Kidney tubule cell (primary cell): ENCODE measurements around the gene OAS2.
"Not testable (repeated sequence)": the region's sequence is repeated elsewhere in the genome, so short reads cannot be mapped to it uniquely, and the experiment has no call there.

Experiments used
- DNase-seq: peaks from one replicate; pipeline ENCODE4 v3.0.0-alpha.2; 2018; ENCODE audit warnings: low spot score

The OAS2 gene

DNA sequence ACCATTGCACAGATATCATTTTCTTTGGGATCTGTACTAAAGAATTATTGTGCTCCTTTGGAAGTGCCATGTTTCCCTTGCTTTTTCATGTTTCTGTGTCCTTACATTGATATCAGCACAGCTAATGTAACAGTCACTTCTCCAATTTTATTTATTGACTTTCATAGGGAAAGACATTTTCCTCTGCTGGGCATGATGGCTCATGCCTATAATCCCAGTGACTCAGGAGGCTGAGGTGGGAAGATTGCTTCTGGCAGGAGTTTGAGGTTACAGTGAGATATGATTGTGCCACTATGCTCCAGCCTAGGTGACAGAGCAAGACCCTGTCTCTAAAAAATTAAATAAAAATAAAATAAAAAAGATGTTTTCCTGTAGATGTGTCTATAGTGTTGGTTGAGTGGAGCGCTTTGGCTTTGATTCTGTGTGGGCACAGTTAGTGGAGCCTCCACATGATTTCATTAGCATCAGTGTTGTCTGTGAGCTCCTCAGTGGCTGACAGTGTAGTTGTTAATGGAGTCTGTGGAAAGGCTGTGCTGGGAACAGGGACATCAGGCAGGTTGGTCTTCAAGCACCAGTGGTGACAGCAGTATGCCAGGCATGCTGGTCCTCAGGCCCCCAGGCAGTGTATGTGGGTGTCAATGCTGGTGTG is 7.4 kb downstream of the OAS2 start:
- DNase-seq: no peak

DNA sequence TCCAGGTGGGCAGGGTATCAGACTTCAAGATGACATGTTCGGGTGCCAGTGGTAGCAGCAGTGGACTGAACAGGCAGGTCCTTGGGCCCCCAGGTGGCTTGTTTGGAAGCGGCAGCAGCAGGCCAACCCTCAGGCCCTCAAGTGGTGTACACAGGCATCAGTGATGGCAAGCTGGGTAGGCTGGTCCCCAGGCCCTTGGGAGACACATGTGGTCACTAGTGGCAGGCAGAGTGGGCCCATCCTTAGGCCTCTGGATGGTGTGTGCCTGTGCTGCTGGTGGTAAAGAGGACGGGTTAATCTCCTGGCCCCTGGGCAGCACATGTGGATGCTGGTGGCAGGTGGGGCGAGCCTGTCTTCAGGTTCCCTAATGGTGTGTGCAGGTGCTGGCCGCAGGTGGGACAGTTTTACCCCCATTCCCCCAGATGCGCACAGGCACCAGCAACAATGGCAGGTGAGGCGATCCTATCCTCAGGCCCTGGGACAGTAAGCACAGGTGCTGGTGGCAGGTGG is 8.0 kb downstream of the OAS2 start:
- DNase-seq: no peak

DNA sequence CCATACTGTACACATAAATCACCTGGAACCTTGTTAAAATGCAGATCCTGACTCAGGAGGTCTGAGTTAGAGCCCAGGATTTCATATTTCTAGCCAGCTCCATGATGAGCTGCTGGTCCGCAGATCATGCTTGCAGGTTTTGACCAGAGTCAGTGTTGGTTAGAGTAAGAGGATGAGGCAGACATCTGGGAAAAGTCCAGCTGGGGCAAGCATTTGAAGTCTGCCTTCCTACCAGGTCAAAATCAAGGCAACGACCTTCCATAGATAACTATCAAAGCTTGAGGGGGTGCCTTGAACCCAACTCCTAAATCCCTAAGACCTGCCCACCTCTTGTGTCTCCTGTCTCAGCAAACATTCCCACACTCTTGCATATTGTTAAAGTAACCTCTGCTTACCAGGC is 9.2 kb downstream of the OAS2 start:
- no peak for DNase-seq

DNA sequence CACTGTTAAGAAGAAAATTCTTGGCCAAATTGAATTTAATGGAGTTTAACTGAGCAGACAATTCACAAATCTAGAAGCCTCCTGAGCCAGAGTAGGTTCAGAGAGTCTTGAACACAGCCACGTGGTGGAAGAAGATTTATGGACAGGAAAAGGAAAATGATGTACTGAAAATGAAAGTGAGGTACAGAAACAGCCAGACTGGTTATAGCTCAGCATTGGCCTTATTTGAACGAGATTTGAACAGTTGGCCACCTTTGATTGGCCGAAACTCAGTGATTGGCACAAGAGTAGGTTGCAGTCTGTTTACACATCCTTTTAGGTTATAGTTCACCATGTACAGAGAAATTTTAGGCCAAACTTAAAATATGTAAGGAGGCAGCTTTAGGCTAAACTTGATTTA is 9.9 kb downstream of the OAS2 start:
- DNase-seq: no peak

DNA sequence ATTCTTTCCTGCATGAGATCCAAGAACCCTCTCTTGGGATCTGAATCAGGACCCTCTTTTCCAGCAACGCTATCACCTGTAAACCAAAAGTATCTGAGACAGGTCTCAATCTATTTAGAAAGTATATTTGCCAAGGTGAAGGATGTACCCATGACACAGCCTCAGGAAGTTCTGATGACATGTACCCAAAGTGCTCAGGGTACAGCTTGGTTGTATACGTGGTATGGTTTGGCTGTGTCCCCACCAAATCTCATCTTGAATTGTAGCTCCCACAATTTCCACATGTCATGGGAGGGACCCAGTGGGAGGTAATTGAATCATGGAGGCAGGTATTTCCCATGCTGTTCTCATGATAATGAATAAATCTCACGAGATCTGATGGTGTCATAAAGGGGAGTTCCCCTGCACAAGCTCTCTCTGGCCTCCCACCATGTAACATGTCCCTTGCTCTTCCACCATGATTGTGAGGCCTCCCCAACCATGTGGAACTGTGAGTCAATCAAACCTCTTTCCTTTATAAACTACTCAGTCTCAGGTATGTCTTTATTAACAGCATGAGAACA is 10.6 kb downstream of the OAS2 start:
- not testable (repeated sequence) for DNase-seq

DNA sequence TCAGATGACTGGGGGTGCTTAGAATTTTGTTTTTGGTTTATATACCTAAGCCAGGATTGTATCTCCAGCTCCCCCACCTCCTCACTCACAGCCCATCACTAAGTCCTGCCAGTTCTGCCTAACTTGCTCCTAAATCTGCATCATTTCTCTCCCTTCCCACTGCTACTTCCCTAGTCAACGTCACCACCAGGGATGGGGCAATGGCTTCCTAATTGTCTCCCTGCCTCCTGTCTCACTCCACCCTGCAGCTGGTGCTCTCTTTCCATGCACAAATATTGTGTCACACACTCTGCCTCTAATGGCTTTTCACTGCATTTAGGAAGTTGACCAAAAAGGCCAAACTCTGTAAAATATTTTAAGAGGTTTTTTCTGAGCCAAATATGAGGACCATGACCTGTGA is 11.5 kb downstream of the OAS2 start:
- no peak for DNase-seq

DNA sequence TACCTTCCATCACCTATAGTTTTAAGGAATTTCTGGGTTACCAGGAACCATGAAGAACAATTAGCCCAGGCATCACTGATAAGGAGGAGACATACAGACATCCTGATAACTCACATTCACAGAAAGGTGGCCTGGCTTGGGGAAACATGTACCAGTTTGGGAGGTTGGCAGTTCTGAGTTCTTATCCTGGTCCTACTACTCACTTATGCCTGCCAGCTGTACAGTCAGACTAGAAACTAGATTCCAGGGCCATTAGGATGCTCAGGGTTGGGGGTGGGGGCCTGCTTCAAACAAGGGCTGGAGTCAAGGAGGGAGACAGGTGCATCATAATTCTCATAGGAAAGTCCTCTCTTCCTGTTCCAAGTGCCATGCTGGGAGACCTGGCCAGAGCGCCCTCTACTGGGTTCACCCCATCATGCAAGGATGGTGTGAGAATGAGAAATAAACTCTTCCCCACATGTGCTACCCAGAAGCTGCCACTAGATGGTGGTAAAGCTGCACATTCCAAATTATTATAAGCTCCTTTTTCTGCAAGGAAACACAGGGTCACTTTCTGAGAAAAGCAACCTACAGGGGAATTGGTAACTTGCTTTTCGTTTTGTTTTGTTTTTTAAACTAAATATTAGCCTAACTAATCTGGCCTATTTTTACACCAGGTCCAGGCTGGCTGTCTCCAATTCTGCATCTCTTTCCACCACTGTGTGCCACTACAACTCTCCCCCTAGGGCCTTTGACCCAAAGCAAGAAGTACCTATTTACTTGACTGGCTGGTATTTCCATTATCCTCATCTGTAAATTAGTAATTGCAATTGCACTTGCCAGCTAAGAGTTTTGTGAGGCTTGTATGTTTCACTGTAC is 14.5 kb downstream of the OAS2 start:
- peak; percentile 72 for DNase-seq

DNA sequence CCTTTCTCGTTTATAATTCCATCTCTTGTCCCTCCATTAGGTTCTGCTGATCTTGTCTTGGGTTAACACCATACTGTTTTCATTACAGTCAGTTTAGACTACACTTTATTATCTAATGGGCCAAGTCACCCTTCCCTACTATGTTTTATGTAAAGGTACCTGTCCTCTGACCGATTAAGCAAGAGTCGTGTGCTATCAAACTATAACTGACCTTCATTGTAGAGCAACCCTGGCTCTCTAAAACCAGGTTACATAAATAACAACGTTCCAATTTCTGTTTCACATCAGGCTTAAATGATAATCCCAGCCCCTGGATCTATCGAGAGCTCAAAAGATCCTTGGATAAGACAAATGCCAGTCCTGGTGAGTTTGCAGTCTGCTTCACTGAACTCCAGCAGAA is 16.7 kb downstream of the OAS2 start:
- no peak for DNase-seq

DNA sequence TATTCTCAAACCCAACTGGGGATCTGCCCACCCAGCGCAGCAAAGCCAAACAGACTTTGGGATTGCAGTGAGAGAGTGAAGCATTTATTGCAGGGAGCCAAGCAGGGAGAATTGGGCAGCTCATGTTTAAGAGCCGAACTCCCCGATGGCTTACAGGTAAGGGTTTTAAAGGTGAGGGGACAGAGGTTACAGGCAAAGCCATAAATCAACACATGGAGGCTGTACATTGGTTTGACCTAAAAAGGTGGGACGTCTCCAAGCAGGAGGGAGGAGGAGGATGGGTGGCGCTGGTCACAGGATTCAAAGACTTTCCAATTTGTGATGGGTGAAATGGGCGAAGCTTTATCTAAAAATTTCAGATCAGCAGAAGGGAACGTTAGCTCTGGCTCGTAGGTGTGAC is 18.2 kb downstream of the OAS2 start:
- DNase-seq: no peak

DNA sequence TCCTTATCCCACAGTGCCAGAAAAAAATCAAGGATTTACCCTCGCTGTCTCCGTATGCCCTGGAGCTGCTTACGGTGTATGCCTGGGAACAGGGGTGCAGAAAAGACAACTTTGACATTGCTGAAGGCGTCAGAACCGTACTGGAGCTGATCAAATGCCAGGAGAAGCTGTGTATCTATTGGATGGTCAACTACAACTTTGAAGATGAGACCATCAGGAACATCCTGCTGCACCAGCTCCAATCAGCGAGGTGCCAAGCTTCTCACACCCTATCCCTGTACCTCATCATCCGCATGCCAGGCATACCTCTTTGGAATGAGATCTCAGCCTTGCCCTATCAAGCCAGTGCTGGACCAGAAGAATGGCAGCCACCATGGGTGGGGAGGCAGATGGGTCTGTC is 19.2 kb downstream of the OAS2 start:
- no peak for DNase-seq

DNA sequence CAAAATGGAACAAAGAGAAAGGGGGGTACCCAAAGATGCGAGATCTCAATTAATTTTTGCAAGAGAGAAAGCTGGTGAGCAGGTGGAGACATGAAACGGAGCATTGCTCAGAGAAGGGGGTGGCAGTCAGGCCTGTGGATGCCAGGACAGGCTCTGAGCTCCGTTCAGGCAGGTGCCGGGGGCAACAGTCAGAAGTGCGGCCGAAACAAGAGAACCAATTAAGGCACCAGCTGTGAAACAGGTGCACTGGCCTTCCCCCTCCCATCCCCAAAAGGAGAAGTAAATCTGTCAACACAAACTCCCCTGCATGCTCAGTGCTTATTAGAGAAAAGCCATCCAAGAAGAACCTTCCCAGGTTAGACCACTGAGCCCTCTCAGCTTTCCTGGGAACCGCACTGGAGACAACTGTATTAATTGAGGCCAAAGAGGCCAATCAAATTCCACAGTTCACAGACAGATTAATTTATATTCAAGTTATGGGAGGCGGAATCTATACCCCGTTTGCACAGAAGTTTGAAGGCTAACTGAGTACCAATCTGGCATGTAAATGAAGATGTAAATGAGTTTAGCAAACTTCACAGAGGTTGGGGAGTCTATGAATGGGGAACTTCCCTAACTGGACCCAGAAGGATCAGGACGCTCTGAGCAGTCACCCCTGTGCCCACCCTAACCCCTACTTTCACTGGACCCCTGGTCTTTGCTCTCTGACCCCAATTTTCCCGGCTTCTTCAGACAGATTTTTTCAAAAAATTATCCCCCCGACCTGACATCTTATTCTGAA is 20.9 kb downstream of the OAS2 start:
- no peak for DNase-seq

DNA sequence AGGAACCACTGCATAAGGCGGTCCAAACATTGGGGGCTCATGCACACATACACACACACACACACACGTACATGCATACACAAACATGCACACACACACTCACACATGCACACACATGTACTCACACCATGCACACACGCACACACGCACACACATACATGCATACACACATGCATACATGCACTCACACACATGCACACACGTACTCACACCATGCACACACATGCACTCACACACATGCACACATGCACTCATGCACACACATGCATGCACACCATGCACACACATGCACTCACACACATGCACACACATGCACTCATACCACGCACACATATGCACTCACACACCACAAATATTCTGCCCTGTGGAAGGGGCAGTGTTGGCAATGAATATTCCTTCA is 22.1 kb downstream of the OAS2 start:
- no peak for DNase-seq

DNA sequence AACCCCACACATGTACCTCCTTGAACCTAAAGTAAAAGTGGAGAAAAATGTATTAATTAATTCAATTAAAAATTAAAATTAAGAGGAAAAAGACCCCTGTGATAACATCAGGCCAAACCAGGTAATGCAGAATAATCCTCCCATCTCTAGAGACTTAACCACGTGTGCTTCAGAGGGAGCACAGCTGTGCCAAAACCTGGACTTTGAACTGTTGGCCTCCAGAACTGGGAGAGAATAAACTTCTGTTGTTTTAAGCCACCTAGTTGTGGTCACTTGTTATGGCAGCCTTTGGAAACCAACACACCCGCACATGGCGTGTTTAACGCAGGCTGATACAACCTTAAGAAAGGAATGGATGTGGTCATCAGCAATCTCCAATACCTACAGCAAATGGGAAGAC is 23.8 kb downstream of the OAS2 start:
- DNase-seq: no peak

DNA sequence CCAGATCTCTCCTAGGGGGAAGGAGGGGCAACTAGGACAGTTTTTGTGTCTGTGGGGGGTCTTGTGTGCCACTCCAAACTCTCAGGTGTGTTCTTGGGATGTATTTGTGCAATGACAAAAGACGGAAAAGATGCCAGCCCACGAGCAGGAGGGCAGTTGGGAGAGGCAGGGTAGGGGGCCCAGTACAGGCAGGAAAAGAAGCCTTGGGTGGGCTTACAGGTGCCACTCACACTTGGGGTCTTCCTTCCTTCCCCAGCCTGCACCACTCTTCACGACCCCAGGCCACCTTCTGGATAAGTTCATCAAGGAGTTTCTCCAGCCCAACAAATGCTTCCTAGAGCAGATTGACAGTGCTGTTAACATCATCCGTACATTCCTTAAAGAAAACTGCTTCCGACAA is 24.4 kb downstream of the OAS2 start:
- no peak for DNase-seq

DNA sequence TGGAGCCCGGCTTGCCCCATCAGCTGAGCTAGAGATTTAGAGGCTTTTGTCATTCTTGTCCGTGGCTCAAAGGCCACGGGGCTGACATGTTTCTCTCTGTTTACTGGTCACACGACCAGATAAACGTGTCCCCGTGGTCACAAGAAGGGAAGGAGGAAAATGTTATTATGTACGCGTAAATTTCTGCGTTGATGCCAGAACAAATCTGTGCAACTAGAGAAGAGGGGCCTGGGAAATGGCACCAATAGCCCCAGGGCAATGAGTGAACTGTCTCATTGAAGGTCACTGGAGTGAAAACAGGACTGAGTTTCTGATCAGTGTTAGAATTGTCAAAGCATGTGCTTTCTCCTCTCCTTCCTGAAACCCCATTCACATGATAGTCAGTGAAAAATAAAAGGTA is 25.3 kb downstream of the OAS2 start:
- no peak for DNase-seq

DNA sequence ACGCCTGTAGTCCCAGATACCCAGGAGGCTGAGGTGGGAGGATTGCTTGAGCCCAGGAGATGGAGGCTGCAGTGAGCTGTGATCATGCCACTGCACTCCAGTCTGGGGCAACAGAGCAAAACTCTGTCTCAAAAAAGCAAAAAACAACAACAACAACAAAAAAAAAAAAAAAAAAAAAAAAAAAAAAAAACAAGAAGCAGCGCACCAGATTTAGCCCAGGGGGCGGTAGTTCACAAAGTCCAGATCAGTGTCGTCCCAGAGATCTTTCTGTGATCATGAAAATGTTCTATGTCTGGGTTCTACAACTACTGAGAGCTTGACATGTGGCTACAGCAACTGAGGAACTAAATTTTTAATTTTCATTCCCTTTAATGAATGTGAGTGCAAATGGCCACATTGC is 27.4 kb downstream of the OAS2 start:
- no peak for DNase-seq

DNA sequence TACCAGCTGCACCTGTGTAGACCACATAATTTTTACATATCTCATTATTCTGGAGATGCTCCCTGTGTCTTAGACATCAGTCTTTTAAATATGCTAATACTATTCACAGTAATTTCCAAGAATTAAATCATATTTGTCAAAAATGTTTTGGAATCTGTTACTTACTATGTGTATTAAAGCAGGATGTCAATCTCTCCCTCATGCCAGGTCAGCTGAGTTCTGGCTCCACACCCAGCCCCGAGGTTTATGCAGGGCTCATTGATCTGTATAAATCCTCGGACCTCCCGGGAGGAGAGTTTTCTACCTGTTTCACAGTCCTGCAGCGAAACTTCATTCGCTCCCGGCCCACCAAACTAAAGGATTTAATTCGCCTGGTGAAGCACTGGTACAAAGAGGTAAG is 27.9 kb downstream of the OAS2 start:
- DNase-seq: no peak

DNA sequence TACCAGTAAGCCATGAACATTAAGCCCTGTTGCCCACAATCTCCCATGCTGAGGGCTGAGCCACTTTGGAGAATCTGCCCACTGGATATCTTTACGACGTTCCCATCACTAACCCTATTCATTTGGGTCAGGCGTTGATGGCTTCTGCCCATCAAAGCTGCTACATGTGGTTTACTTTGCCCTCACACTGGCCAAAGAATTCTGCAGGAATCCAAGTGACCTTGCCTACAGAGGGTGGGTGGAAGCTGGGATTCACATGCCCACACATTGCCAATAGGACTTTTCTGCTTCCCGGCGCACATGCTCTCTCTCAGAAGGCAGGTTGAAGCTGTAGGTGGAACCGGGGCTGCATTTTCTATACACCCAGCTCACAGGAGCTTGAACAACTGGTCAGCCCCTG is 28.3 kb downstream of the OAS2 start:
- DNase-seq: no peak

DNA sequence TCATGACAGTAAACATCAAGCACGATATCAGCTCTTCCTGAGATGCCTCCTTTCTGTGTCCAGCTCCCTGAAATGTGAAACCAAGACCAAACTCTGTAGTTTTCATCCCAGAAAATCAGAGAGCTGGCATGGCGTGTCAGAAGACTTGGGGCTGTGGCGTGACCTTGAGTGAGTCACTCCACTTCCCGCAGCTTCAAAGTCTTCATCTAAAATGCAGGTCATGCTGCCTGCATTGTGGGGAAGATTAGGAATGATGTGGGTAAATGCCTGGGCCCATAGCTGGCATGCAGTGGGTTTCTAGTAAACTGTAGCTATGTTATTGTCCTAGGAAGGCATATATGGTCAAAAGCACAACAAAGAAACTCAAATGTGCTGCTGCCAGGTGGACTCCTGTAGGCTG is 28.8 kb downstream of the OAS2 start:
- peak; percentile 64 for DNase-seq

DNA sequence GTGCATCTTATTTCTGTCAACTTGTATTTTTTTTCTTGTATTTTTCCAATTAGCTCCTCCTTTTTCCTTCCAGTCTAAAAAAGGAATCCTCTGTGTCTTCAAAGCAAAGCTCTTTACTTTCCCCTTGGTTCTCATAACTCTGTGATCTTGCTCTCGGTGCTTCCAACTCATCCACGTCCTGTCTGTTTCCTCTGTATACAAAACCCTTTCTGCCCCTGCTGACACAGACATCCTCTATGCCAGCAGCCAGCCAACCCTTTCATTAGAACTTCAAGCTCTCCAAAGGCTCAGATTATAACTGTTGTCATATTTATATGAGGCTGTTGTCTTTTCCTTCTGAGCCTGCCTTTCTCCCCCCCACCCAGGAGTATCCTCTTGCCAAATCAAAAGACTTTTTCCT is 32.4 kb downstream of the OAS2 start:
- no peak for DNase-seq

DNA sequence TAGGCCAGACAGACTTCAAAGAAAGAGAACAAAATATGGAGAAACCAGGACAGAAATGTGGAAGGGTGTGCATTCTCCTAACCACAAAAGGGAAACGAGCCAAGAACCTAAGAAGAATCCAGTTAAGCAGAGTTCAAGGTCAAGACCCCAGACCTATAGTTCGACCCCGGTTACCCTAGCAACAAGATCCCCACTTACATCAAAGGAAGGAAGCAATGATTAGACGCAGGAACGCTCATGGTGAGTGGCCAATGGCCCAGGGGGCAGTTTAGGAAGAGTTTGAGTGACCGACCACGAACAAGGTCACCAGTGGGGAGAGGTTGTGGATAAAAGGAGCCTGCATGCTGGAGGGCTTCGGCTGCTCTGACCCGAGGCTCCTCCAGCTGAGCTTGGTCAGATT is 36.2 kb downstream of the OAS2 start:
- DNase-seq: no peak

DNA sequence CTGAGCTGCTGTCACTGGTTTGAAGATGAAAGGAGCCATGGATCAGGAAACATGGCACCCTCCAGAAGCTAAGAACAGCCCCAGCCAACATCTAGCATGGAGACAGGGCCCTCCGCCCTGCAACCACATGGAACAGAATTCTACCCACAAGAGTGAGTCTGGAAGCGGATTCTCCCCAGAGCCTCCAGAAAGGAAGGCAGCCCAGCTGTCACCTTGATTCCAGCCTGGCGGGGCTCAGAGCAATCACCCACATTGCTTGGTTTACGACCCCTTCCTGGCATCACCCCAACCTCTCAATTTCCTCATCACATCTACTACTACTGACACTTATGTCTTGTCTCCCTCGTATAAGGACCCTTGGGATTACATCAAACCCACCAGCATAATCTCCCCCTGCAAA is 38.5 kb downstream of the OAS2 start:
- no peak for DNase-seq

DNA sequence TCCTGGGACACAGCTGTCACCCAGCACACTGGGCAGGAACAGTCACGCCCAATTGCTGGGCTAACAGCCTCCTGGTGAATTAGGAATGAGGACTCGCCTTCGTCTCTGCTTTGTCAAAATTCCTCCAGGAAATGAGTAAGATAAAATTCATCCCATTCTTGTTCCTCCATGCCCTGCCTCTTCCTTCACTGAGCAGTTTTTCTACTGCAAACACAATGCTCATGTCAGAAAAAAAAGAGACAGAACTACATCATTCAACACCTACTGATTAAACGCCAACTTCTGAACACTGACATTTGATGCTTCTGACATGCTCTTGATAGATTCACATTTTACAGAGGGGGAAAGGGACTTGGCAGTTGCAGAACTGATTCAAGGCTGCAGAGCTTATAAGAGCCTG is 40.7 kb downstream of the OAS2 start:
- peak; percentile 60 for DNase-seq
